ENCODE results near the gene LRRC66.

The LRRC66 gene

GRCh38 chr4:52019936-52020657, at the start of gene LRRC66:
TSS of gene LRRC66 (minus strand) at chr4:52020363. CDS start at chr4:52017613, 2,750 bp downstream.
- H3K9me3 ChIP-seq (ENCODE audit: control insufficient read depth in 1 of 2, low read length in 2 of 2), result no peaks in the 10 kb centered on the region
- no peaks in the 10 kb centered on the region for H3K4me1 ChIP-seq (ENCODE audit: control insufficient read depth in 1 of 2, insufficient read depth in 2 of 2, low read length in 2 of 2)
- H3K4me3 ChIP-seq (ENCODE audit: low read depth in 1 of 2, low read length in 2 of 2), result no peak within 1 kb of the TSS
- H3K27me3 ChIP-seq (ENCODE audit: low read depth, low read length), result no peaks in the 10 kb centered on the region
- peak within 1 kb of the TSS; percentile 67 for H3K27ac ChIP-seq (ENCODE audit: low read length)
- peaks cover 9 to 23% of the 10 kb centered on the region in 2 donors for H3K36me3 ChIP-seq (ENCODE audit: control insufficient read depth in 1 of 2, insufficient read depth in 2 of 2, low read length in 2 of 2)

GRCh38 chr4:52069571-52069970, 49.4 kb upstream of the LRRC66 start:
- H3K4me1 ChIP-seq (ENCODE audit: control insufficient read depth in 1 of 2, insufficient read depth in 2 of 2, low read length in 2 of 2), result no peaks in the 10 kb centered on the region
- no peaks in the 10 kb centered on the region for H3K36me3 ChIP-seq (ENCODE audit: control insufficient read depth in 1 of 2, insufficient read depth in 2 of 2, low read length in 2 of 2)
- no peaks in the 10 kb centered on the region for H3K27me3 ChIP-seq (ENCODE audit: low read depth, low read length)
- no peaks in the 10 kb centered on the region for H3K9me3 ChIP-seq (ENCODE audit: control insufficient read depth in 1 of 2, low read length in 2 of 2)
- H3K27ac ChIP-seq (ENCODE audit: low read length), result no peak overlapping the region
- H3K4me3 ChIP-seq (ENCODE audit: low read depth in 1 of 2, low read length in 2 of 2), result no peak overlapping the region

- peaks cover 7 to 8% of the 10 kb centered on the region in 2 donors for H3K4me1 ChIP-seq (ENCODE audit: control insufficient read depth in 1 of 2, insufficient read depth in 2 of 2, low read length in 2 of 2)
- no peaks in the 10 kb centered on the region for H3K27me3 ChIP-seq (ENCODE audit: low read depth, low read length)
- H3K9me3 ChIP-seq (ENCODE audit: control insufficient read depth in 1 of 2, low read length in 2 of 2), result no peaks in the 10 kb centered on the region
- no peak overlapping the region for H3K4me3 ChIP-seq (ENCODE audit: low read depth in 1 of 2, low read length in 2 of 2)
- no peaks in the 10 kb centered on the region for H3K36me3 ChIP-seq (ENCODE audit: control insufficient read depth in 1 of 2, insufficient read depth in 2 of 2, low read length in 2 of 2)
- H3K27ac ChIP-seq (ENCODE audit: low read length), result no peak overlapping the region
These were observed 39.2 kb upstream of the LRRC66 start for GRCh38 chr4:52059372-52059771.

GRCh38 chr4:52058275-52058674, 38.1 kb upstream of the LRRC66 start:
- H3K27me3 ChIP-seq (ENCODE audit: low read depth, low read length), result no peaks in the 10 kb centered on the region
- H3K4me3 ChIP-seq (ENCODE audit: low read depth in 1 of 2, low read length in 2 of 2), result no peak overlapping the region
- H3K36me3 ChIP-seq (ENCODE audit: control insufficient read depth in 1 of 2, insufficient read depth in 2 of 2, low read length in 2 of 2), result no peaks in the 10 kb centered on the region
- no peaks in the 10 kb centered on the region for H3K9me3 ChIP-seq (ENCODE audit: control insufficient read depth in 1 of 2, low read length in 2 of 2)
- peaks cover 7 to 8% of the 10 kb centered on the region in 2 donors for H3K4me1 ChIP-seq (ENCODE audit: control insufficient read depth in 1 of 2, insufficient read depth in 2 of 2, low read length in 2 of 2)
- H3K27ac ChIP-seq (ENCODE audit: low read length), result no peak overlapping the region

GRCh38 chr4:52057196-52057595, 37.0 kb upstream of the LRRC66 start:
- Histone ChIP-seq H3K36me3 (ENCODE audit: control insufficient read depth in 1 of 2, insufficient read depth in 2 of 2, low read length in 2 of 2) (no peaks in the 10 kb centered on the region), H3K27me3 (ENCODE audit: low read depth, low read length) (no peaks in the 10 kb centered on the region), H3K27ac (ENCODE audit: low read length) (no peak overlapping the region), H3K4me1 (ENCODE audit: control insufficient read depth in 1 of 2, insufficient read depth in 2 of 2, low read length in 2 of 2) (peaks cover 8 to 10% of the 10 kb centered on the region in 2 donors), H3K9me3 (ENCODE audit: control insufficient read depth in 1 of 2, low read length in 2 of 2) (no peaks in the 10 kb centered on the region), H3K4me3 (ENCODE audit: low read depth in 1 of 2, low read length in 2 of 2) (no peak overlapping the region)

- no peak overlapping the region for H3K4me3 ChIP-seq (ENCODE audit: low read depth in 1 of 2, low read length in 2 of 2)
- H3K36me3 ChIP-seq (ENCODE audit: control insufficient read depth in 1 of 2, insufficient read depth in 2 of 2, low read length in 2 of 2), result no peaks in the 10 kb centered on the region
- no peak overlapping the region for H3K27ac ChIP-seq (ENCODE audit: low read length)
- H3K4me1 ChIP-seq (ENCODE audit: control insufficient read depth in 1 of 2, insufficient read depth in 2 of 2, low read length in 2 of 2), result peaks cover 6 to 10% of the 10 kb centered on the region in 2 donors
- H3K27me3 ChIP-seq (ENCODE audit: low read depth, low read length), result no peaks in the 10 kb centered on the region
- no peaks in the 10 kb centered on the region for H3K9me3 ChIP-seq (ENCODE audit: control insufficient read depth in 1 of 2, low read length in 2 of 2)
These were observed 34.1 kb upstream of the LRRC66 start for GRCh38 chr4:52054254-52054653.

GRCh38 chr4:52052475-52052780, 32.3 kb upstream of the LRRC66 start:
- H3K27me3 ChIP-seq (ENCODE audit: low read depth, low read length), result no peaks in the 10 kb centered on the region
- no peaks in the 10 kb centered on the region for H3K36me3 ChIP-seq (ENCODE audit: control insufficient read depth in 1 of 2, insufficient read depth in 2 of 2, low read length in 2 of 2)
- peaks cover 0 to 3% of the 10 kb centered on the region in 2 donors for H3K4me1 ChIP-seq (ENCODE audit: control insufficient read depth in 1 of 2, insufficient read depth in 2 of 2, low read length in 2 of 2)
- H3K27ac ChIP-seq (ENCODE audit: low read length), result peak overlapping the region; percentile 53
- no peaks in the 10 kb centered on the region for H3K9me3 ChIP-seq (ENCODE audit: control insufficient read depth in 1 of 2, low read length in 2 of 2)
- H3K4me3 ChIP-seq (ENCODE audit: low read depth in 1 of 2, low read length in 2 of 2), result peak overlapping the region; percentile 74 to 84

- peaks cover 0 to 3% of the 10 kb centered on the region in 2 donors for H3K4me1 ChIP-seq (ENCODE audit: control insufficient read depth in 1 of 2, insufficient read depth in 2 of 2, low read length in 2 of 2)
- no peaks in the 10 kb centered on the region for H3K9me3 ChIP-seq (ENCODE audit: control insufficient read depth in 1 of 2, low read length in 2 of 2)
- H3K27me3 ChIP-seq (ENCODE audit: low read depth, low read length), result no peaks in the 10 kb centered on the region
- no peaks in the 10 kb centered on the region for H3K36me3 ChIP-seq (ENCODE audit: control insufficient read depth in 1 of 2, insufficient read depth in 2 of 2, low read length in 2 of 2)
- peak overlapping the region; percentile 74 to 84 for H3K4me3 ChIP-seq (ENCODE audit: low read depth in 1 of 2, low read length in 2 of 2)
- peak overlapping the region; percentile 53 for H3K27ac ChIP-seq (ENCODE audit: low read length)
These were observed 31.7 kb upstream of the LRRC66 start for GRCh38 chr4:52051615-52052474.

- peaks cover 0 to 3% of the 10 kb centered on the region in 2 donors for H3K4me1 ChIP-seq (ENCODE audit: control insufficient read depth in 1 of 2, insufficient read depth in 2 of 2, low read length in 2 of 2)
- no peaks in the 10 kb centered on the region for H3K27me3 ChIP-seq (ENCODE audit: low read depth, low read length)
- peak within 1 kb of the TSS; percentile 74 to 84 for H3K4me3 ChIP-seq (ENCODE audit: low read depth in 1 of 2, low read length in 2 of 2)
- H3K36me3 ChIP-seq (ENCODE audit: control insufficient read depth in 1 of 2, insufficient read depth in 2 of 2, low read length in 2 of 2), result no peaks in the 10 kb centered on the region
- H3K9me3 ChIP-seq (ENCODE audit: control insufficient read depth in 1 of 2, low read length in 2 of 2), result no peaks in the 10 kb centered on the region
- H3K27ac ChIP-seq (ENCODE audit: low read length), result peak within 1 kb of the TSS; percentile 53
These were observed 31.1 kb upstream of the LRRC66 start, which contains the start of gene SPATA18 for GRCh38 chr4:52051213-52051614. TSS of gene SPATA18 (plus strand) at chr4:52051304. CDS start at chr4:52051705, 401 bp downstream.

- Histone ChIP-seq H3K9me3 (ENCODE audit: control insufficient read depth in 1 of 2, low read length in 2 of 2) (no peaks in the 10 kb centered on the region), H3K4me3 (ENCODE audit: low read depth in 1 of 2, low read length in 2 of 2) (no peak overlapping the region), H3K27ac (ENCODE audit: low read length) (no peak overlapping the region), H3K36me3 (ENCODE audit: control insufficient read depth in 1 of 2, insufficient read depth in 2 of 2, low read length in 2 of 2) (no peaks in the 10 kb centered on the region), H3K27me3 (ENCODE audit: low read depth, low read length) (no peaks in the 10 kb centered on the region), H3K4me1 (ENCODE audit: control insufficient read depth in 1 of 2, insufficient read depth in 2 of 2, low read length in 2 of 2) (peaks cover 0 to 3% of the 10 kb centered on the region in 2 donors)
These were observed 29.1 kb upstream of the LRRC66 start for GRCh38 chr4:52049266-52049665.

GRCh38 chr4:52045028-52045427, 24.9 kb upstream of the LRRC66 start:
- no peak overlapping the region for H3K27ac ChIP-seq (ENCODE audit: low read length)
- H3K4me1 ChIP-seq (ENCODE audit: control insufficient read depth in 1 of 2, insufficient read depth in 2 of 2, low read length in 2 of 2), result no peaks in the 10 kb centered on the region
- H3K9me3 ChIP-seq (ENCODE audit: control insufficient read depth in 1 of 2, low read length in 2 of 2), result no peaks in the 10 kb centered on the region
- H3K4me3 ChIP-seq (ENCODE audit: low read depth in 1 of 2, low read length in 2 of 2), result no peak overlapping the region
- no peaks in the 10 kb centered on the region for H3K27me3 ChIP-seq (ENCODE audit: low read depth, low read length)
- no peaks in the 10 kb centered on the region for H3K36me3 ChIP-seq (ENCODE audit: control insufficient read depth in 1 of 2, insufficient read depth in 2 of 2, low read length in 2 of 2)

Measured in muscle layer of duodenum (tissue), 2 donors.